SK-N-DZ (cell line): ENCODE data around the gene ESRRB.
A peak's percentile ranks its signal among the peaks of the same experiment; 100 is the strongest.

Experiments used
- DNase-seq: peaks from one replicate; pipeline ENCODE4 v3.0.0-alpha.2; 2015; ENCODE audit warnings: low spot score

ESRRB gene

DNA sequence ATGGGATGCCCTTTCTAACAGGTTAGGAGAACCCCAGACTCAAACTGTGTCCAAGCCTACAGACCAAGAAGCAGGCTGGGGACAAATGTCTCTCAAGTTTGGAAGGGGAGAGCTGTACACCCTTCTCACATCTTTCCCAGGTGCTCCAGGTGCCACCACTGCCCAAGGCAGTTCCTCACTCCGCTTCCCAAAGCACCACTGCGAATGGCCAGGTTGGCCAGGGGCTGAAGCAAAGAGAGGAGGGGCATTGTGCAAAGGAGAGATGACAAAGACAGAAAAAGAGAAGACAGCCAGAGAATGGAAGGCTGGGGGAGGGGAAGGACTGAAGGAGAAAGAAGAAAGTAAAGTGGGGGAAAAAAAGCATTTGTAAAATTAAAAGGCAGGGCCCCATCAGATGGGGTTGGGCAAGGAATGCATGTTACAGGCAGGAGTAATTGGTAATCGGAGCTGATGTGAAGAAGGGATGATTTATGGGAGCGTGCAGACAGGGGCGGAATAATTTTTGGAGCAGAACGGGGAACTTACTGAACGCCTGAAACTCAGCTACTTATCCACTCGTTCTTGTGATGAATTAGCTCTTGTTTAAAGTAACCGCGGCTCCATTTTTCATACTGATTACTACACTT, 165.8 kb downstream of the ESRRB start:
- DNase-seq = peak; percentile 28

DNA sequence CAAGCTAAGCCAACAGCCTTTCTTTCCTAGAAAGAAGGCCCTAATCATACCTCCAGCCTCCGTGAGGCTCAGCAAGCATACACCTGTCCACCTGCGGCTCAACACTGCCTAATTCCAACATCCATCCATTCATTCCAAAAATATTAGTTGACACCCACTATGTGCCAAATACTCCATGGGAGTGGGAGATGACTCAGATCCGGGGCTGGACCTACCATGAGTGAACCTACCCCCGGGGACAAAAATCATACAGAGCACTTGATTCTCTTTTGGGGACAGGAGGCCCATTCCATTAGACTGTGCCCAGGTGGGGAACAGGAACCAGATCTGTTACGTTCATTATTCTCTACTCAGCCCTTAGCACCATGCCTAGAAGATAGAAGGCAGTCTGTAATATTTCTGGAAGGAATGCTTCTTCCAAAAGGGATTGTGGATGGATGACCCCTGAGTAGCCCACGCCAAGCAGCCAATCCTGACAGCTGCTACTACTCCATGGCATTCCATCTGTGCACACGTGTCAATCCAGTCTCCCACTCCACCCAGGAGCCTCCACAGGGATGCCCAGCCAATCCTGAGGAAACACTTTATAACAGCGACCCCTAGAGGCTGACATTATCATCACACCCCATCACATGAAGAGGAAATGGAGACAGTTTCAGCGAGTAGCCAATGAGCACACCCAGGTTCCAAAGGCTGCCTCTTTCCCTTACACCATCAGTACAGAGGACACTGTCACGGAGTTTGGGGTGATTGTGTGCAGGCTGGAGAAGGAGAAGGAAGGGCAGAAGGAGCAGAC, 170.7 kb downstream of the ESRRB start:
- peak; percentile 50 for DNase-seq

DNA sequence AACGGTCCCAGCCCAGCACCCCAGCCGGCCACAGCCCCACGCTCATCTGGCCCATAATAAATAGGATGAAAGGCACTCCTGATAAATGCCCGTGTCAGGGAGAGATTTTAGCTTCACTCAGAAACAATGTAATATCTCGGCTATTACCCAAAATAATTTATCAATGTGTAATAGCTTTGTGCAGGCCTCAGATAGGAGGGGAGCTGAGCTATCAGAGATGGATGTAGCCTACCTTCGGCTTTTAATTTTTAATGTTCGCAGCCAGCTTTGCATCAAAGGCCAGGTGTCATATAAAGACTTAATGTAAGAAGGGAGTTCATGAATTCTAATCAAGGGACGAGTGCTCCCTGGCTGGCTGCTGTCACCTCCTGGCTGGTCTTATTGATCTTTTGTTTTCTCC, 171.9 kb downstream of the ESRRB start:
- no peak for DNase-seq

DNA sequence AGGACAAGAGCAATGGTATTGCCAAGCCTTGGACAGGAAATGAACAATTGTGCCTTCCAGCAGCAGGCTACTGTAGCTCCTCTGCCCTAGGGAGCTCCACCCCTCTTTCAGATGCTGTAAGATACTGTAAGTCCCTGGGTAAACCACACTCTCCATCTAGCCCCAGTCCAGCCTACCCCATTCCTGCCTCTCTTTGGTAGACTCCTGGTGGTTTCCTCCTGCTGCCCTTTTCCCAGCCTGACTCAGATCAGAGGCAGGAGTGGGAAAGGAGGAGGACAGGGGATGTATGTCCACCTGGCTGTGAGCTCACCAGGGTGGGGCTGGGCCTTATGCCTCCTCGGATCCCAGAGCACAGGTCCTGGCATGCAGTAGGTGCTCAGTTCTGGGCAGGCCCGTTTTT, 174.6 kb downstream of the ESRRB start:
- DNase-seq = no peak

DNA sequence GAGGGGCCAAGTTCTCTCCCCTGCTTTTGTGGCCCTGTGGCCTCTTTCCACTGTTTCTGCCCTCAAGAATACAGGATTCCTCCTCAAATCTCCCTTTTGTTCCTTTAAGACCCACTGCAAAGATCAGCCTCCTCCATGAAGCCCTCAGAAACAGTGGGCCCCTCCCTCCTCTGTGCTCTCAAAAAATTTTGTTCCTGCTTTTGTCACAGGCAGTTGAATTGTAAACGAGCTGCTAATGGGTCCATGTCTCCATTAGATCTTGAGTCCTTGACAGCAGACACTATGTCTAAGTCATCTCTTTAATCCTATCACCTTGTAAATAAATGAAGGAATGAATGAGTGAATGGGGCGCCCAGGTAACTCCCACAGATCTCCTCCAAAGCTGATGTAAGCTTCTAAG, 175.2 kb downstream of the ESRRB start:
- no peak for DNase-seq
